Bone marrow (tissue), 2 donors: ENCODE data around the gene CLCN5.
"Not testable (repeated sequence)": the region's sequence is repeated elsewhere in the genome, so short reads cannot be mapped to it uniquely, and the experiment has no call there.

ENCODE experiments used
- DNase-seq, 2 donors: peaks; one replicate each; lab custom pipeline; 2025; lab: John Stamatoyannopoulos, UW

CLCN5 gene

DNA sequence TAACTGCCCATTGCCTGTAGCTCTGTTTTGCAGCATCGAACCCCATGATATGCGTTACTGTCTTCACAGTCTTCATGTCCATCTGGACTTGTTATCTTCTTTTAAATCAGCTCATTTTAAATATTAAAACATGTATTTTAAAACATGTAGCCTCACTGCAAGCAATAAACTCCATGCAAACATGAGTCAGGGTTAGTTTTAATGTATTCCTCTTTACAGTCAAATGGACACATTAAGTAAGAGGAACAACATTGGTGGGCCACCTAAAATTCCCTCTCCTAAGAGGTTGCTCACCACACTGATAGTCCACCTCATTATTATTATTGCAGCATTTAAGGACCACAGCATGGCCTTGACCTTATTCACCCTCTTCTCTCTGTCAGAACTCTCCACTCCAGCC lies 74.1 kb downstream of the CLCN5 start:
- no peak for DNase-seq

- no peak for DNase-seq
Measured at GRCh38 chrX:49999087-49999486, 76.7 kb downstream of the CLCN5 start.

DNA sequence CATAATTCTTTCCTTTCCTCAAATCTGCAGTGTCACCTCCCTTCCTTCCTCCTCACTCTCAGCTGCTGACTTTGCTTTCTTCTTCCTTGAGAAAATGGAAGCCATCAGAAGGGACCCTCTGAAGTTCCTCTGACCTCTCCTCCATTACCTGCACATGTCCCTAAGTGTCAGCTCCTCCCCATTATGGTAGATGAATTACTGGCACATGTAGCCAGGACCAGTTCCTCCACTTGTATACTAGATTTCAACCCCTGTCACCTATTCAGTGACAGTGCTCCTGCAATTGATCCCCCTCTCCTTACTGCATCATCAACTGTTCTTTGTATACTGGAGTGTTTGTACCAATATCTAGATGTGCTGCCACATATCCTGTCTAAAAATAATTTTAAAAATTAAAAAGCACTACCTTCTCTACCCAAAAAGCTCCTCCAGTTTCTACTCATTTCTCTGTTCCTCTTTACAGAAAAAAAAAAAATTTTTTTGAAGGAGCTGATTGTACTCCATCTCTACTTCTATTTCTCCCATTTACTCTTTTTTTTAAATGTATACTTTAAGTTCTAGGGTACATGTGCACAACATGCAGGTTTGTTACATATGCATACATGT lies 78.6 kb downstream of the CLCN5 start:
- no peak for DNase-seq

DNA sequence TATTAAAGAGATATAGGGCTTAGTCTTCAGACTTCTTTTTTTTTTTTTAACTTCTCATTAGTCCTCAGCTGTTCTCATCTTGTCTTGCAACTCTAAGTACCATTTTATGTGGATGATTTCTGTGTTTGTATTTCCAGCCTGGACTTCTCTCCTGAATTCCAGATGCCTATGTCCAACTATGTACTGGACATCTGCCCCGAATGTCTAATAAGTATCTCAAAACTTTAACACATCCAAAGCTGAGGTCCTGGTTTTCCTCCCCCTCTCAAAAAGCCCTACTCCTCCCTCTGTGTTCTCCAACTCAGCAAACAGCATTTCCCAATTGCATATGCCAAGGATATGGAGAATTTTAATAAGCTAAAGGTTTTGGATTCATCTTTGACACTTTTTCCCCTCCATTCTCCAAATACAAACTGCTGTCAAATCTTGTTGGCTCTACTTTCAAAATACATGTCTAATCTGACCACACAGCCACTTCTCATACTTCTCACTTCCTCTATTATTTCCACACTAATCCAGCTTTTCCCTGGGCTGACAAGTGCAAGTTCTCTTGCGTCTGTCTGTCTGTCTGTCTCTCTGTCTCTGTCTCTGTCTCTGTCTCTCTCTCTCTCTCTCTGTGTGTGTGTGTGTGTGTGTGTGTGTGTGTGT lies 79.8 kb downstream of the CLCN5 start:
- DNase-seq = no peak

DNA sequence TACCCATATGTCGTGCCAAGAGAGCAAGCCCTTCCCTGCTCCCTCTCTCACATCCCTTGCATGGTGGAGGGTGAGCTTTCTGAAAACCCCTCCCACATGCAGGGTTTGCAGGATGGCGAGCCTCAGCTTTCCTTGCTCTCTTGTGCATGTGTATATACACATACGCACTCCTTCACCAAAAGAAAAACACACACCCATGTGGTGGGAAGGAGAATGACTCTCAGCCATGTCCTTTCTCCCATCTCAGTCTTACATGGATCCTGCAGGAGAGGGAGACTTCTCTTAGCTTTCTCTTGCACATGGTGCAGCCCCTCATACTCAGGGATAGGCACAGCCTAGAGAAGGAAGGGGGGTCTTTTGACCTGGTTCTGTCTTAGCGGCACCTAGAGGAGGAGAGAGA lies 81.1 kb downstream of the CLCN5 start:
- DNase-seq = no peak

GRCh38 chrX:50003927-50004326 lies 81.5 kb downstream of the CLCN5 start:
- no peak for DNase-seq

DNA sequence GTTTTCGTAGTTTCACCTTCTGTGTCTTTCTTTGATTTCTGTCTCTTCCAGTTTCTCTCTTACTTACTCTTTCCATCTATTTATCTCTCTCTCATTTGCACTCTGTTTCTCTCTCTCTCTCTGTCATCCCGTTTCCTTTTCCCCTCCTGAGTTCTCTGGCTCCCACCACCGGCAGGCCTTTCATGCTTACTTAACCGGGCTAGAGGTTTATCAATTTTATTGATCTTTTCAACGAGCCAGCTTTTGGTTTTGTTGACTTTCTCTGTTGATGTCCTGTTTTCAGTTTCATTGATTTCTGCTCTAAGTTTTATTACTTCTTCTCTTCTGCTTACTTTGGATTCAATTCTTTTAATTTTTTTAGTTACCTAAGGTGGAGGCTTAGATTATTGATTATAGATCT lies 103.2 kb downstream of the CLCN5 start:
- DNase-seq = not testable (repeated sequence)

GRCh38 chrX:50035126-50035525 lies 112.7 kb downstream of the CLCN5 start:
- DNase-seq = no peak

GRCh38 chrX:50036426-50036825 lies 114.0 kb downstream of the CLCN5 start:
- DNase-seq = no peak

GRCh38 chrX:50045823-50046222 lies 123.4 kb downstream of the CLCN5 start:
- DNase-seq = no peak

DNA sequence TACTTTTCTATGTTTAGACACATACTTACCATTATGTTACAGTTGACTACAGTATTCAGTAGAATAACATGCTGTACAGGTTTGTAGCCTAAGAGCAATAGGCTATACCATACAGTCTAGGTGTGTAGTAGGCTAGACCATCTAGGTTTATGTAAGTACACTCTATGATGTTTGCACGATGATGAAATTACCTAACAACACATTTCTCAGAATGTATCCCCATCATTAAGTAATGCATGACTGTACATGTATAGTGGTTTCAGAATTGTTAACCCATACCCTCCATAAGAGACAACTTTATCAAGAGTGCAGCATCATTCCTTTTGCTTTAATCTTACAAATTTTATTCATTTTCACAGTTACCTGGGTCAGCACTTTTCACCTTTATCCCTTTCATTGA lies 126.8 kb downstream of the CLCN5 start:
- DNase-seq = no peak

DNA sequence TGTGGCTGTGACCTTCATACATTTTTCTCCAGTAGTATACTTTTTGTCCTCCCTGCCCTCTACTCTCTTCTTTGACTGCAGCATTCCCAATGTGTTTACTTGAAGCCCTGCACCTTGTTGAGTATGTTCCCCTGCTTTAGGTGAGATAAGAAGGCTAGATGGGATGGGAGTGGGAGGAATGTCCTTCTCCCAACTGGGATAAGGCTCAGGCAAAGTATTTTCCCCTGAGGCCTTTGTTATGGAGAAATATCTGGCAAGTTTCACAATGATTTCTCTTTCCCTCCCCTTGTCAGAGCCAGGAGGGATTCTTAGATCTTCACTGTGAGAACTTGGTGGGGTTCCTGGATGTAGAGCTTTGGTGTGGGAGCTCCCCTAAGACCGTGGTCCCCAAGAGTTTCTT lies 131.8 kb downstream of the CLCN5 start:
- DNase-seq = no peak

- DNase-seq = no peak
Measured at GRCh38 chrX:50066318-50066937, 144.0 kb downstream of the CLCN5 start.

GRCh38 chrX:50067435-50068284 lies 145.3 kb downstream of the CLCN5 start:
- DNase-seq = no peak

DNA sequence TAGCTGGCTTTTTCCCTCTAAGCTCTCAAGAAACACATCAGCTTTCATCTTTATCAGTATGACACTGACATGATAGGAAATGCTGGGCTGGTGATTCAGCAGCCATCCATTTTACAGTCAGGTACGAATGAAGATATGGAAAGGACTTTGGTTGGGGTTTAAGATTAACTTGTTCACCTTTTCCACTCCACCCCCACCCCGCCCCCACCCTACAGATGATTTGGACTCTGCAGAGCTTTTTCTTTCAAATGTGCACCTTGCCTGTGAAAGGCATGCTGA lies 145.8 kb downstream of the CLCN5 start:
- DNase-seq = no peak

DNA sequence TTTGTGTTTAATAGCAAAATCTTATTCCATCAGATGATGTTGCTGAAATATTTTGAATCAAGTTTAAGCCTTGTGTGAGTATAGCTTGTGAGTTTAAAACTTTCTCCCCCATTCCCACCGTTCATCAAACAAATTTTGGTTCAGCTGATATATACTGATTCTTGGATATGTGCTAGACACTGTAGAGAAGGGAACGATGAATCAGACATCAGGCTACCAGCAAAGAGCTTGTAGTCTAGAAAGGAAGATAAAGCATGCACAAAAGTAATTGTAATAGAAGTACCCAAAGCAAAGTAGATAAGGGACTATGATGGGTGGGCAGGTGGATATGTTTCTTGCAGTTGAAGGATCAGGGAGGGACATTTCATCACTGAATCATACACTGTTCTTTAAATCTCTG lies 146.5 kb downstream of the CLCN5 start:
- no peak for DNase-seq

- DNase-seq = no peak
Measured at GRCh38 chrX:50071494-50071893, 149.1 kb downstream of the CLCN5 start.

GRCh38 chrX:50072110-50072509 lies 149.7 kb downstream of the CLCN5 start:
- peak in 1 of 2 donors; percentile 11 for DNase-seq

DNA sequence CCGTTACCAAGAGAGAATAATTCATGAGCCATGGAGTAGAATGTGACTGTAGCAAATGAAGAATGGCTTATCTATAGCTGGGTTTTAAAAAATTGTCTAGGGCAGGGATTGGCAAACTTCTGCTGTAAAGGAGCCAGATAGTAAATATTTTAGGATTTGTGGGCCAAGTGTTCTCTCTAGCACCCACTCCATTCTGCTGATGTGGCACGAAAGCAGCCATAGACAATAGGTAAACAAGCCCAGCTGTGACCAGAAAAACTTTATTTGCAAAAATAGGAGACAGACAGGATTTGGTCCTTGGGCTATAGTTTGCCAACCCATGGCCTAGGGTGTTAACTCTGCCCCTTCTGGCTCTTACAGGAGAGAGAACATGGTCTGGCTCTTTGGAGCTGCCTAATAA lies 151.2 kb downstream of the CLCN5 start:
- DNase-seq = no peak

DNA sequence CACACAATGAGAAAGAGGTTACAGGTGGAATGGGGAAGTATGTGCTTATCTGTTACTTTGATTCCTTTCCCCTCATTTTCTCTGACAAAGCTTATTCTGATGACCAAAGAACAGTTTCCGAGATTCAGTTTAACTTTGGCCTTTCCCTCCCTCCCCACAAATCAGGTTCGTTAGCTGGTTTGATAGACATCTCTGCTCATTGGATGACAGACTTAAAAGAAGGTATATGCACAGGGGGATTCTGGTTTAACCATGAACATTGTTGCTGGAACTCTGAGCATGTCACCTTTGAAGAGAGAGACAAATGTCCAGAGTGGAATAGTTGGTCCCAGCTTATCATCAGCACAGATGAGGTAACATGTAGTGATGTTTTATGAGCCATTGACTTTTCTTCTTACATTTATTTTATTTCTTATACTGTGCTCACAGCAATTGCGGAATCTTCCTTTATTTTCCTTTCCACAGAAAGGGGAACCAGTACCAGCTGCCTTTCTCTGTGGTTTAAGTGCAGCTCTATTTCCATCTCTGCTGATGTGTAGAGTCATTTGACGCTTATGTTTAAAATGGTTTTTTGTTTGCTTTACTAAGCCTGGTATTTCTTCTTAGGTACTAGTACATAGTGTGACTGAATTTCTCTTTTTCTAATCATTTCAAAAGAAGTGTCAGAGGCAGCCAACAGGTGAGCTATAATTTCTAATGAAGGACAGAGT lies 153.4 kb downstream of the CLCN5 start:
- DNase-seq = peak in 1 of 2 donors; percentile 18

DNA sequence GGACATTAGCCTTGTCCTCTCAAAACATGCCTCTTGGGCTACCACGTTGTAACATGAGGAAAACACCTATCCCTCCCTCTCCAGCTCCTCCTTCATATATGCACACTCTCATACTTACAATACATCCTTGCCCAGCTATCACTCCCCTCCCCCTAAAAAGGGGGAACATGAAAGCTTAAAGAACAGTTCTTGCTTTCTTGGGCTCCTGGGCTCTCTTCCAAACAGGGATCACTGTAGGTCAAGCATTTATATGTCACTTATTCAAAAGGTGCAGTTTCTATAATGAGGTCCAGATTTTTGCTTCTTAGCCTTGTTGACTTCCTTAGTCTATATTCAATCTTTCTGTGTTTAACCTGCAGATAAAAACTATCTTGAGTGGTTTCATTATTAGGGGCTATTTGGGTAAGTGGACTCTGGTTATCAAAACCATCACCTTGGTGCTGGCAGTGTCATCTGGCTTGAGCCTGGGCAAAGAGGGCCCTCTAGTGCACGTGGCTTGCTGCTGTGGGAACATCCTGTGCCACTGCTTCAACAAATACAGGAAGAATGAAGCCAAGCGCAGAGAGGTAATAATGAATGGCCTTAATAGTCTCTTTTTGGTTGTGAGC lies 159.0 kb downstream of the CLCN5 start:
- no peak for DNase-seq

DNA sequence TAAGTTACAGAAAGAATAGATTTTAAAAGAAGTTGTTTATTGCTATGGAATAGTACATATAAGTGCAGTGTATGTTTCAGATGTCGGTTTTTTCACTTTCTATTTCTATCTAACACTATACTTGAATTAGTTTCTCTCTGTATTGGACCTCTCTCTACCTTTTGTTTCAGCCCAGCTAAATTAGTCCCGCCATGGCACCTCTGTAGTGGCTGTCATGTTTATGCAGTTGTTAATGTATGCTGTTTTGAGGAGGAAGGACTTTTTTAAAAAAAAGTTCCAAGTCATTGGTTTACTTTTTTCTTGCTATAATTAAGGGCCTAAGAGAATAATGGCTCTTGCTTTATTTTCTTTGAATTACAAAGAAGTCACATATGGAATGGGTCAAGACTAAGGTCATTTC lies 160.3 kb downstream of the CLCN5 start:
- no peak for DNase-seq
